Effector CD4-positive, alpha-beta T cell (primary cell): ENCODE data around the gene SPCS3.
"Not testable (repeated sequence)": the region's sequence is repeated elsewhere in the genome, so short reads cannot be mapped to it uniquely, and the experiment has no call there.

Experiments
- DNase-seq: peaks from one replicate; pipeline ENCODE4 v3.0.0-alpha.2; 2020

Gene SPCS3

DNA sequence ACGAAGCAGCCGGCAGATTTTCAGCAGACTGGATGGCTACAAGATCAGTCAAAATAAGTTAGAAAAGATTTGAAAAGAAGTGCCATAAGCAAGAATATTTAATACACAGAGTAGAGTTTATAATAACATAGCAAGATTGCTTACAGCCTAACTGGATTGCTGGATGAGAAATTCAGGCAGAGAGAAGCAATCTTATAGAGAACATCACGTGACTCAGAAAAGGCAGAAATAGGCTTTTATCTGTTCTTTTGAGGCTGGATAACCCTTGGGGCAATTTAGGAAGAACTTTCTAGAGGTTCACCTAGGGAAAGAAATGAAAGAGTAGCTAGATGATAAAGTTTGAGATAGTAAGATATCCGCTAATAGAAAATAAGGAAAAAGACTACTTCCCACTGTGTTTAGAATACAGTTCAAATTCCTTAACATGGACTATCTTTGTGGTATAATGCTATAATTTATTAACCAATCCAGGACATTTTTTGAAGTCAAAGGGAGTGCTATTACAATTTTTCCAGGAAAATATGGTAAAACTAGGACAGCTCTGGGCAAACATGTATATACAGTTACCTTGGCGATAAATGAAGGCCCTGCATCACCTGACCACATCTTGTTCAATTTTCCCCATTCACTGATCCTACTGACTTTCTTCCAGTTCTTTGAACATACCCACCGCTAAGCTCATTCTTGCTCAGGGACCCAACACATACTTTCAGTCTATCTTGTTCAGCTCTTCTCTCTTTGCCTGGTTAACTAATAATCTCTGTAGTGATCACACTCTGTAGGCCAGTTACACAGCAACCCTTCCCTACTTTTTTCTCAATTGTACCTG is 12.7 kb upstream of the SPCS3 start:
- DNase-seq, result no peak

DNA sequence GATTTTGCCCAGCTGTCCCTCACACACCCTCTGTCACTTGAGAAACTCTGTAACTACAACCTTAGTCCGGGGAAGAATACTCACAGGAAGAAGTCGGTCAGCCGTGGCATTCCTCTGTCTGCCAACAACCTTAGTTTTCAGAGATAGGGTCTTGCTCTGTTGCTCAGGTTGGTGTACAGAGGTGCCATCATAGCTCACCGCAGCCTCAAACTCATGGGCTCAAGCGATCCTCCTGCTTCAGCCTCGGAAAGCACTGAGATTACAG is 12.2 kb upstream of the SPCS3 start:
- DNase-seq, result no peak

- no peak for DNase-seq
Observed at GRCh38 chr4:176308441-176308840, 11.3 kb upstream of the SPCS3 start.

DNA sequence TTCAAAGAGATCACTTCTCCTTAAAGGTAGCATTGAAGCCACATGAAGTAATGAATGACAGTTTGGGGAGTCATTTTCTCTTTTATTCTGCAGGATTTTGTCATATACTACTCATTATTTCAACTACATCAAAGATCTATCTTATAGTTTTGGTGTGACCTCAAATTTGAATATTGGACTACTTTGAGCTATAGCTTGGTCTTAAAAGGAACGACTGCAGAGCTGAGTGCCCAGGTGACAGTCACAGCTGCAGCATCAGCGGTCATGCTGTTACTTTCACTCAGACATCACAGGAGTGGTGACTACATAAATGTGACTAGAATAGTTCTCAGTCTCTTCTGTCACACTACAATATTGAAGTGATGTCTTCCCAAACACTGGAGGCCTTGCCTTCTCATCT is 10.7 kb upstream of the SPCS3 start:
- DNase-seq, result no peak

GRCh38 chr4:176309772-176310171 is 10.0 kb upstream of the SPCS3 start:
- DNase-seq, result no peak

GRCh38 chr4:176313596-176314336 is 6.0 kb upstream of the SPCS3 start:
- DNase-seq, result no peak

DNA sequence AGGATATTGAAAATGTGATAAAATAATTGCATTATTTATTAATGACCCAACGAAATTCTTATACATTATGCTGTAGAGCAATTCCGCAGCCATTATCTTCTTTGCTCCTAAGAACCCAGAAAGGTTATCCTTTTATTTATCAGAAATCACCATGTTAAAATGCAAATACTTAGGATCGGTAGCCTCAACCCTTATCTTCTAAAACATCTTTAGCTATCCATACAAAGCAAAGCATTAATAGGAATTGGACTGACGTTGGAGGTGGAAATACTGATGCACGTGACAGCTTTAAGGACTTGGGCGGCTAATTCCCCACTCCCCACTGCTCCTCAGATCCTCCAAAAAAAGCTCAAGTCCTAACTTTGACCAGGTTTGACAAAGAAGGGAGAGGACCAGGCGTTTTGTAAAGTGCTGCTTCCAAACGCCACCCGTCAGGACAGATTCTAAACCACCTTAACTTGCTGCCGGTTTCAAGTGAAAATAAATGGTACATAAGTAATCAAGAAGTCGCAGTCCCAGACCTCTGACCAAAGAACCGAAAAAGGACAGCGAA is 539 bp upstream of the SPCS3 start:
- no peak for DNase-seq

DNA sequence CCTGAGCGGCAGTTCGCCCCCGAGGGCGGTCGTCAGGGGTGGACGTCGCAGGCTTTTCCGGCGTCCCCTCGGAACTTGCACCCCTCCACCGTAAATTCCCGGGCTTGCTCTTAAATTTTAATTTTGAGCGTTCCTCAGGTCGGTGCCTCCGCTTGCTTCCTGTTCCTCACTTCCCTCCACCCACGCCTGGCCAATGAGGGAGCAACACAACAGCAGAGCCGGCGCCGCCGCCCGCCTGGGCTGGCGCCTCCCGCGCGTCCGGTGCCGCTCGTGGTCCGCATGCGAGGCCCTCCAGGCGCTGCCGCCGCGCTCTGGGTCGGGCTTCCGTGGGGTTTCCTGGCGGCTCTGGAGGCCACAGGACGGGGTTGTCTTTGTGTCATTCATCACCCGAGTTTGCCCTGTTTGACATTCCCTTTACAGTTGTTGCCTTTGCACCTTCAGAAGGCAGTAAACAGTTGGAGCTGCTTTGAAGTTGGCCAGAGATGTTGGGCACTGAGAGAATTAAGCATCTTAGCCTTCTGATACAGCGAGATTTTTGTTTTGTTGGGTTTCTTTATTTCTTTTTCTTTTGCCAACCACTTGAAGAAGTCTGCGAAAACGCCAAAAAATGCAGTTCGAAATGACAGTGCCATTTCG is 692 bp downstream of the SPCS3 start:
- peak; percentile 85 for DNase-seq

- no peak for DNase-seq
Observed at GRCh38 chr4:176320976-176321361, 1.2 kb downstream of the SPCS3 start.

GRCh38 chr4:176321589-176321988 is 1.8 kb downstream of the SPCS3 start:
- no peak for DNase-seq

DNA sequence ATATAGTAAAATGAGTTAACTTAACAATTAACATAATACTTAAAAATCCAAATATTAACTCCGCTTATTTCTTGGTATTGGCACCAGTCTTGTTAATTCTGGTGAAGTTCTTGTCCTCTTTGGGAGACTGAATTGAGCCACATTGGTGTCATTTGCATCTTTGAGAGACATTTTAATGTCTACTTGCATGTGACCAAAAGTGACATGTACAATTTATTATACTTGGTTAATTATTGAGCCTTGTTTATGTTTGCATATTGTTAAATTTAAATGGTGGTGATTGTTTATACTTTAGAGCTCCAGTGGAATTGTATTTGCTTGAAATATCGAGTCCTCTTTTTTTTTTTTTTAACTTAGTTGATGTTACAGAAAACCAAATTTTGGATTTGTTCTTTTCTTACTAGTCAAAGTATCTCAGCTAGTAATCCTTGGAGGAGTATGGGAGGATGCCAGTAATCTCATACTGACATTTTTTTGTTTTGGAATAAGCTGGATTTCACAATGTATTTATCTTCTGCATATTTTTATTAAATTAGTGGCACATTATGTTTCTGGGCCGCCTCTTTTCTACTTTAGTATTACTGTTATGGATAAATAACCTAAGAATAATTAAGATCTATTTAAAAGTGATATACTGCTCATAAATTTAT is 3.9 kb downstream of the SPCS3 start:
- no peak for DNase-seq

DNA sequence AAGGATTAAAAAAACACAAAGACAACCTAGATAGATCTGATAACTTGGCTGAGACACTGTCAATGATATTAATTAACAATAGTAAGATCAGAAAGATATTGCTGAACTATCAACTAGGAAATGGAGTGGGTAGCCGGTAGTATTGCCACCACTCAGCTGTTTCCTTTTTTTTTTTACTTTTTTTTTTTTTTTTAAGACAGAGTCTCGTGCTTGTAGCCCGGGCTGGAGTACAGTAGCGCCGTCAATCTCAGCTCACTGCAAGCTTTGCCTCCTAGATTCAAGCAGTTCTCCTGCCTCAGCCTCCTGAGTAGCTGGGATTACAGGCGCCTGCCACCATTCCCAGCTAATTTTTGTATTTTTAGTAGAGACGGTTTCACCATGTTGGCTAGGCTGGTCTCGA is 5.1 kb downstream of the SPCS3 start:
- DNase-seq, result not testable (repeated sequence)

DNA sequence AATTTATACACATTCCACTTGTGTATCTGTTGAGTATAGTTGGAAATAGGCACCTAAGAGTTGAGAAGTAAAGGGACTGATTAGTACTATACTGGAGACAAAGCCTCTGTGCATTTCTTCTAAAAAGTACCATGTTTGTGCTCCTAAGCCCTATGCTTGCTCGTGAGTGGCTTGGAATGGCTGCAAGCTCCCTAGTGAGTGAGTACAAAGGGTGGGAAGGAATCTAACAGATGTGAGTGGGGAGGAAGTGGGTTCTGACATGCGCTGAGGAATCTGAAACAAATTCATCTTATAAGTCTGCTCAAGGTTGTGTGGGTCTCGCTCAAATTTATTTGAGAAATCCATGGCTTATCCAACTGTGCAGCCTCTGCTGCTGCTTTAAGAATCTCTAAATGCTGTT is 13.3 kb downstream of the SPCS3 start:
- no peak for DNase-seq

DNA sequence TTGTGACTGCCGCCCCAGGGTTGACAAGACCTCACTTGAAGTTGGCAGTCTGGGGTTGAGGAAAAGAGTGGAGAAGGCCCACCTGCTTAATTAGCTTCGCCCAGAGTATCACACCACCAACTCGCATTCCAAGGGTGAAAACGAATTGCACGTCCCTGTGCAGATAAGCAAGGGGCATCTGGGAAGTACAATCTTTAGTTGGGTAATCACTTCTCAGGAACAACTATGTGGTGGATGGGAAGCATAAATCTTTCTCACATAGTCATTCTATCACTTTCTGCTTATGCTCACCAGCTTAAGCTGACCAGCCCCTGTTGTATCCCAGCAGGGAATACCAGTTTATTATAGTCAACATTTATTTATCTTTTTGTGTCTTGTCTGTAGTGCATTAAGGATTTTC is 14.3 kb downstream of the SPCS3 start:
- DNase-seq, result no peak

- DNase-seq, result no peak
Observed at GRCh38 chr4:176335421-176335820, 15.7 kb downstream of the SPCS3 start.

- DNase-seq, result no peak
Observed at GRCh38 chr4:176339936-176340761, 20.4 kb downstream of the SPCS3 start.

DNA sequence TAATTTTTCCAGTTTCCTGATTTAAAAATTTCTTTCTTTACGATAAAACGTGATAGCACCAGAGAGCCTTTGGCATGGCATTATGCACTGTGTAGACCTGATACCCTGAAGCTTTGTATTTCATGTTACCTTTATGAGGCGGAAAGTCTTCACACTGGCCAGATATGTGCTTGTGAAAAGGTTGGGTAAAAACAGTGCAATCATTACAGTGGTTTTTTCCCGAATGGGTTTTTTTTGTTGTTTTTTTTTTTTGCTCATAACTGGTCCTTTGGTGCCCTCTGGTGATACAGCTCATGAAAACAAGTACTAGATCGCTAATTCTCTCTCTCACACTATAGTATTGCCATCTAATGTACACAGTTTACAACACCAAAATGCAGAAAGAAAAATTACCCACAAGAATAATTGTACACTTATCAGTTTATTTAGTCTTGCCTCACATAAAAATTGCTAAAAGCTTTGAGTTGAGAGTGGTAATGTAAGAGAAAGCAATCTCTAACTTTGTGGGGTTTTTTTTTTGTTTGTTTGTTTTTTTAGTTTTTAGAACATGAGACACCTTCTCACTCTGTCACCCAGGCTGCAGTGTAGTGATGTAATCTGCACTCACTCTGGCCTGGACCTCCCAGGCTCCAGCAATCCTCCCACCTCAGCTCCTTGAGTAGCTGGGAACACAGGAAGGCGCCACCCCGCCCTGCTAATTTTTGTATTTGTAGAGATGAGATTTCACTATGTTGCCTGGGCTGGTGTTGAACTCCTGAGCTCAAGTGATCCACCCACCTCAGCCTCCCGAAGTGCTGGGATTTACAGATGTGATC is 21.3 kb downstream of the SPCS3 start:
- DNase-seq, result no peak

- DNase-seq, result no peak
Observed at GRCh38 chr4:176342384-176342783, 22.6 kb downstream of the SPCS3 start.

DNA sequence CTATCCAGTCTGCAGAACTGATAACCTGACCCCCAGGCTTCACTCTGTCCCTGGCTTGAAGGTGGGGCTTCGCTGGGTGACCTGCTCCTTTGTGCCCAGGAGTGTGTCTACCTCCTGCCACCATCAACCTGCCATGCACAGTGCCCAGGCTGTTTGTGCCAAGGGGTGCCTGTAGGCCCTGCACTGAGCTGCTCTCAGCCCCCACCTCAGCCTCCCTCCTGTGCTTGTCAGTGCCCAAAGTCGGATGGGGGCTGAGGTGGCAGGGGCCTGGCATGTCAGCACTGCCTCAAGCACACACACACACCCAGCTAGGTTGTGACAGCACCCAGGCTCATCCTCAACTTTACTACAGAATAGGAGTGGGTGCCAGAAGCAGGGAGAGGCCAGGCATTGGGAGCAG is 23.5 kb downstream of the SPCS3 start:
- no peak for DNase-seq

DNA sequence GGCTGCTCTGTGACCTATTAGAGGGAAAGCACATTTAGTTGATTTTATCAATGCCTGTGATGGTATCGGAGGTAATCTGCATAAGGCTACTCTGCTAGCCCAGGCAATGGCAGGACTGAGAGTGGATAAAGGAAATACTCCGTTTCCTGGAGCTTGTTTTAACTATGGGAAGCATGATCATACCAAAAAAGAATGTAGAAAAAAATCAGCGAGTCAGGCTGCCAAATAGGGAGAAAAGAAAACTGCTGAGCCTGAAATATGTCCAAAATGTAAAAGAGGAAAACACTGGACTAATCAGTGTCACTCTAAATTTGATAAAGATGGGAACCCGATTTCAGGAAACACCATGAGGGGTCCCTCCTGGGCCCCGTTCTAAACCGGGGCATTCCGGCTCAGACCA is 25.6 kb downstream of the SPCS3 start:
- not testable (repeated sequence) for DNase-seq

GRCh38 chr4:176346836-176347235 is 27.1 kb downstream of the SPCS3 start:
- not testable (repeated sequence) for DNase-seq
